ENCODE measurements around the gene STT3B. TPM values are rescaled to one million over a fixed set of nuclear protein-coding genes. Genes with fewer than 3 reads are reported as not detected.

Gene STT3B
- total and polyA plus RNA-seq, 2 of the 13 experiments (the other 11 are each of a cell fraction or from before 2014, with no cell fraction given) = 85.0 to 205 TPM

DNA sequence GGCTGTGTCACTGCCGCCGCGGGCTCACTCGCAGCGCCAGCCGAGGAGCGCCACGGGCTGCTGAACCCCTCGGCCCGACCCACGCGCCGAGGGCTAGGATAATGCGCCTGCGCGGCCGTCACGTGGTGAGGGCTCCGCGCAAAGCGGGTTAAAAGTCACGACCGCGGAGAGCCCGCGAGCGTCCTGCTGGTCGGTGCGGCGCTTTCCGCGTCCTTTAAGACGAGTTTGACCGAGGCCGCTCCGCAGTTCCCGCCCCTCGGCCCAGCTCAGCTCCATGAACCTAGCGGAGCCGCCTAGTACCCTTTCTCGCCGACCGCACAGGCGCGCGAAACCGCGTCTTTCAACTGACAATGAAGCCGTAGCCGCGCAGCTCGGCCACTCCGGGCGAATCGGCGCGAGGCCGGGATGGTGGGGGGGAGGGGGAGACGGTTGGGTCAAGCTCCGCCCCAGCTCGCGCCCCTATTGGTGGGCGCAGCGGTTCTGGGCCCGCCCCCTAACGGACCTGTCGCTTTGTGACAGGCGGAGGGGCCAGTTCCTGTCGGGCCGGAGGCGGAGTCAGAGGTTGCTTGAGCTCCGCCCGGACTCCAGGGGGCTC is 636 bp upstream of the STT3B start (continued):
- TF ChIP-seq ZMYM4 (CRISPR knock-in tag; IDR thresholded peaks at IDR 0.05) (peak; percentile 97), ZSCAN25 (CRISPR knock-in tag; IDR thresholded peaks at IDR 0.05) (peak; percentile 75; the same call in 1 of the 2 replicates), NR3C1 (CRISPR knock-in tag; IDR thresholded peaks at IDR 0.05) (no peak), ZNF703 (CRISPR knock-in tag; IDR thresholded peaks at IDR 0.05; ENCODE audit: borderline replicate concordance) (peak; percentile 92), MYC (CRISPR knock-in tag; IDR thresholded peaks at IDR 0.05; ENCODE audit: borderline replicate concordance) (peak; percentile 93), RBM22 (optimal IDR thresholded peaks at IDR 0.05; ENCODE audit: low read length) (no peak), SMC3 (IDR thresholded peaks at IDR 0.05; ENCODE audit: low read length) (no peak), ASH2L (IDR thresholded peaks at IDR 0.05; ENCODE audit: insufficient read length, low read depth, low read length) (peak; percentile 95), HES4 (CRISPR knock-in tag; IDR thresholded peaks at IDR 0.05; ENCODE audit: borderline replicate concordance) (peak; percentile 97), DR1 (CRISPR knock-in tag; IDR thresholded peaks at IDR 0.05) (0 out of 2 replicates have a peak, but pooled peaks have one; percentile 83), ELF4 (CRISPR knock-in tag; IDR thresholded peaks at IDR 0.05; ENCODE audit: borderline replicate concordance) (no peak; the same call in 1 of the 2 replicates), ZNF225 (CRISPR knock-in tag; IDR thresholded peaks at IDR 0.05) (peak; percentile 91), TAF1 (CRISPR knock-in tag; IDR thresholded peaks at IDR 0.05) (peak; percentile 89), CREB1 (IDR thresholded peaks at IDR 0.05) (peak; percentile 56; the same call in 1 of the 2 replicates), CREB1 (CRISPR knock-in tag; IDR thresholded peaks at IDR 0.05) (peak; percentile 79; the same call in 1 of the 2 replicates), NR2C2 (CRISPR knock-in tag; IDR thresholded peaks at IDR 0.05; ENCODE audit: borderline replicate concordance) (peak; percentile 93), ZFP1 (CRISPR knock-in tag; IDR thresholded peaks at IDR 0.05) (peak; percentile 40; the same call in 1 of the 2 replicates), SMYD3 (CRISPR knock-in tag; IDR thresholded peaks at IDR 0.05) (peak; percentile 93), ZBTB42 (CRISPR knock-in tag; IDR thresholded peaks at IDR 0.05) (0 out of 2 replicates have a peak, but pooled peaks have one; percentile 64)
- TF ChIP-seq, protein P1, sequence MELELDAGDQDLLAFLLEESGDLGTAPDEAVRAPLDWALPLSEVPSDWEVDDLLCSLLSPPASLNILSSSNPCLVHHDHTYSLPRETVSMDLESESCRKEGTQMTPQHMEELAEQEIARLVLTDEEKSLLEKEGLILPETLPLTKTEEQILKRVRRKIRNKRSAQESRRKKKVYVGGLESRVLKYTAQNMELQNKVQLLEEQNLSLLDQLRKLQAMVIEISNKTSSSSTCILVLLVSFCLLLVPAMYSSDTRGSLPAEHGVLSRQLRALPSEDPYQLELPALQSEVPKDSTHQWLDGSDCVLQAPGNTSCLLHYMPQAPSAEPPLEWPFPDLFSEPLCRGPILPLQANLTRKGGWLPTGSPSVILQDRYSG (CRISPR knock-in tag; IDR thresholded peaks at IDR 0.05) = 0 out of 2 replicates have a peak, but pooled peaks have one; percentile 42
- TF ChIP-seq, protein P2, sequence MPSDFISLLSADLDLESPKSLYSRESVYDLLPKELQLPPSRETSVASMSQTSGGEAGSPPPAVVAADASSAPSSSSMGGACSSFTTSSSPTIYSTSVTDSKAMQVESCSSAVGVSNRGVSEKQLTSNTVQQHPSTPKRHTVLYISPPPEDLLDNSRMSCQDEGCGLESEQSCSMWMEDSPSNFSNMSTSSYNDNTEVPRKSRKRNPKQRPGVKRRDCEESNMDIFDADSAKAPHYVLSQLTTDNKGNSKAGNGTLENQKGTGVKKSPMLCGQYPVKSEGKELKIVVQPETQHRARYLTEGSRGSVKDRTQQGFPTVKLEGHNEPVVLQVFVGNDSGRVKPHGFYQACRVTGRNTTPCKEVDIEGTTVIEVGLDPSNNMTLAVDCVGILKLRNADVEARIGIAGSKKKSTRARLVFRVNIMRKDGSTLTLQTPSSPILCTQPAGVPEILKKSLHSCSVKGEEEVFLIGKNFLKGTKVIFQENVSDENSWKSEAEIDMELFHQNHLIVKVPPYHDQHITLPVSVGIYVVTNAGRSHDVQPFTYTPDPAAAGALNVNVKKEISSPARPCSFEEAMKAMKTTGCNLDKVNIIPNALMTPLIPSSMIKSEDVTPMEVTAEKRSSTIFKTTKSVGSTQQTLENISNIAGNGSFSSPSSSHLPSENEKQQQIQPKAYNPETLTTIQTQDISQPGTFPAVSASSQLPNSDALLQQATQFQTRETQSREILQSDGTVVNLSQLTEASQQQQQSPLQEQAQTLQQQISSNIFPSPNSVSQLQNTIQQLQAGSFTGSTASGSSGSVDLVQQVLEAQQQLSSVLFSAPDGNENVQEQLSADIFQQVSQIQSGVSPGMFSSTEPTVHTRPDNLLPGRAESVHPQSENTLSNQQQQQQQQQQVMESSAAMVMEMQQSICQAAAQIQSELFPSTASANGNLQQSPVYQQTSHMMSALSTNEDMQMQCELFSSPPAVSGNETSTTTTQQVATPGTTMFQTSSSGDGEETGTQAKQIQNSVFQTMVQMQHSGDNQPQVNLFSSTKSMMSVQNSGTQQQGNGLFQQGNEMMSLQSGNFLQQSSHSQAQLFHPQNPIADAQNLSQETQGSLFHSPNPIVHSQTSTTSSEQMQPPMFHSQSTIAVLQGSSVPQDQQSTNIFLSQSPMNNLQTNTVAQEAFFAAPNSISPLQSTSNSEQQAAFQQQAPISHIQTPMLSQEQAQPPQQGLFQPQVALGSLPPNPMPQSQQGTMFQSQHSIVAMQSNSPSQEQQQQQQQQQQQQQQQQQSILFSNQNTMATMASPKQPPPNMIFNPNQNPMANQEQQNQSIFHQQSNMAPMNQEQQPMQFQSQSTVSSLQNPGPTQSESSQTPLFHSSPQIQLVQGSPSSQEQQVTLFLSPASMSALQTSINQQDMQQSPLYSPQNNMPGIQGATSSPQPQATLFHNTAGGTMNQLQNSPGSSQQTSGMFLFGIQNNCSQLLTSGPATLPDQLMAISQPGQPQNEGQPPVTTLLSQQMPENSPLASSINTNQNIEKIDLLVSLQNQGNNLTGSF (CRISPR knock-in tag; IDR thresholded peaks at IDR 0.05) = peak; percentile 89
- TF ChIP-seq, protein P3, sequence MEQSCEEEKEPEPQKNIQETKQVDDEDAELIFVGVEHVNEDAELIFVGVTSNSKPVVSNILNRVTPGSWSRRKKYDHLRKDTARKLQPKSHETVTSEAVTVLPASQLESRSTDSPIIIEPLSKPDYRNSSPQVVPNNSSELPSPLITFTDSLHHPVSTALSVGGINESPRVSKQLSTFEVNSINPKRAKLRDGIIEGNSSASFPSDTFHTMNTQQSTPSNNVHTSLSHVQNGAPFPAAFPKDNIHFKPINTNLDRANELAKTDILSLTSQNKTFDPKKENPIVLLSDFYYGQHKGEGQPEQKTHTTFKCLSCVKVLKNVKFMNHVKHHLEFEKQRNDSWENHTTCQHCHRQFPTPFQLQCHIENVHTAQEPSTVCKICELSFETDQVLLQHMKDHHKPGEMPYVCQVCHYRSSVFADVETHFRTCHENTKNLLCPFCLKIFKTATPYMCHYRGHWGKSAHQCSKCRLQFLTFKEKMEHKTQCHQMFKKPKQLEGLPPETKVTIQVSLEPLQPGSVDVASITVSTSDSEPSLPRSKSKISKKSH (CRISPR knock-in tag; IDR thresholded peaks at IDR 0.05; ENCODE audit: borderline replicate concordance) = peak; percentile 82; the same call in 1 of the 2 replicates
- TF ChIP-seq, protein P4, sequence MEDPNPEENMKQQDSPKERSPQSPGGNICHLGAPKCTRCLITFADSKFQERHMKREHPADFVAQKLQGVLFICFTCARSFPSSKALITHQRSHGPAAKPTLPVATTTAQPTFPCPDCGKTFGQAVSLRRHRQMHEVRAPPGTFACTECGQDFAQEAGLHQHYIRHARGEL (CRISPR knock-in tag; IDR thresholded peaks at IDR 0.05) = peak; percentile 81; the same call in 1 of the 2 replicates
